Measurements from ENCODE around the gene COPS4.
"Not testable (repeated sequence)": the region's sequence is repeated elsewhere in the genome, so short reads cannot be mapped to it uniquely, and the experiment has no call there.

Gene COPS4

DNA sequence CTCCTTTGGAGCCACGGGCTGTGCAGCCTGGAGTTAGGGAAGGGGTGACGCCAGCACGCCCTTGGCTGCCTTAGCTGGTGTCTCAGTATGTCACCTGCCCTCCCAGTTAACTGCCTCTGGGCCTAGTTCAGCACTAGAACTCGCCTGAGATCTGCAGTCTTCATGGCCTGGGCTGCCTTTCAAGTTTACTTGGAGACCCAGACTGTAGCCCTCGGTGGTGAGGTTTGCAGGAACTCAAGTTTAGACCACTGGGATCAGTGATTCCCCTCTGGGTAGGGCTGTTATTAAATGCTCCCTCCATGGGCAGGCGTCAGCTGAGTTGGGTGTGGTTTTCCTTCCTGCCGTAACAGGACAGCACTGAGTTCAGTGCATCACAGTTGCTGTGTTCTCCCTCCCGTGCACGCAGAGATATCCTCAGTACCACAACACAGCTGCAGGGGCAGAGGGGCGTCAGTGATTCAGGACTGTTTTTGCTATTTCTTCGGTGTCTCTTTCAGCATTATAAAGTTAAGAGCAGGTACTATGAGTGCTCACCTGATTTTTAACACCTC, 49.0 kb downstream of the COPS4 start:
- DNase-seq (ENCODE audit: low read depth), result no peak

DNA sequence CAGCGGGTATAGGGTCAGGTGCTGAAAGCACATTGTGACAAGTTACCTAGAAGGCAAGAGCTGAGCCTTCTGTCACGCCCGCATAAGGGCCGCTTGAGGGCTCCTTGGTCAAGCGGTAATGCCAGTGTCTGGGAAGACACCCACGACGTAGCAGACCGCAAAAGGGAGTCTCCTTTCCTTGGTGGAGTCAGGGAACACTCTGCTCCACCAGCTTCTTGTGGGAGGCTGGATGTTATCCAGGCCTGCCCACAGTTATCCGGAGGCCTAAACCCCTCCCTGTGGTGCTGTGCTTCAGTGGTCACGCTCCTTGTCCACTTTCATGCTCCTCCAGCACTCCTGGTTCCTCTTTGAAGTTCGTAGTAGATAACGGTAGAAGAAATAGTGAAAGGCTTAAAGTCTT, 50.0 kb downstream of the COPS4 start:
- not testable (repeated sequence) for DNase-seq (ENCODE audit: low read depth)

DNA sequence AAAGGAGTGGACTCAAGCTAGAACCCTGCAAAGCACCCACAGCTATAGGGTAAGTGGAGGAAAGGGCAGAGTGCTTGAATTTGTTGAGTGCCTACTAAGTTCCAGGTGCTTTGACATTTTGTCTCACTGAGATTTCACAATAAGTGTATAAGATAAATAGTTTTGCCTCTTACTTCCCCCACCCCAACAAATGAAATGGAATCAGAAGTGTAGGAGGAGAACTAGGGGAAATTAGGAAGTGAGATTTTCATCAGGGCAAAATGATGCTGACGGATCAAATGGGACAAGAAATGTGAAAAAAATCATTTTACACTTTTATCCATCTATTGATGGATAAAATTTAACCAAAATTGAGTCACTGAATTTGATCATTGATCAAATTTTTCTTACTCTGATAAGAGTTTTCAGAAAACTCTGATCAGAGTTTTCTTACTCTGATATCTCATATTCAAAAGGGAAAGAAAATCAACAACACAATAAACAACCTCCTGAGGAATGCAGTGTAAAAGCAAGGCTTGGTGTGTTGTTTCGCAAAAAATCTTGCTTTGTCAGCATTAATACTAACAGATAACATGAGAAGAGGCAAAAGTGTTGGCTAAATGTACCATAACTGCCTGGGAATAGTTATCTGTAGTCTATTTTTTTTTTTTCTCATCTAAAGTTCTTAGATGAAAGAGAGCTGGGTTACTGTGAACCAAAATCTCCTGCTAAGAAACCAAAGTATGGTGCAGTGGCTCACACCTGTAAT, 54.6 kb downstream of the COPS4 start:
- no peak for DNase-seq (ENCODE audit: low read depth)

DNA sequence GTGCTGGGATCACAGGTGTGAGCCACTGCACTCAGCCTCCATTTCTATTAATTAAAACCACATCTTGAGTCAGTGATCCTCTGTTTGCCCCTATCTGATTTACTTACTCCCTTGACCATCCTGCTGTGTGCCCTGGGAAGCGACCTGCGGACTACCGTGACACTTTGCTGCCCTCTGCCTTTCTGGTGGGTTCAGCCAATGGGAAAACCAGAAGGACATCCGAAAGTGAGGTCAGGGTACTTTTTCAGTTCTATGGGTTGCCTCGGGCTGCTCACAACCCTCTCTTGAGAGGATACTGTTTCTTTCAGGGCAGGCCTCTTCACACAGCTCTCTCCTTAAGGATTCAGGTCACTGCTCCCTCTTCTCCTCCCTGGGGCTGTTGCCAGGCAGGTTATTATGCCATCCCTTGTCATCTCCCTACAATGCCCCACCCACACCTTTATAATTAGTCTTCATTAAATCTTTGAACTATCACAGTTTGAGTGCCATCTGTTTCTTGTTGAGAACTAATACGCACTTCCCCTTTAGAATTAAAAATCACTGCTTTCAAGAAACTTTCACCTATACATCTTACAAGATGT, 58.2 kb downstream of the COPS4 start:
- DNase-seq (ENCODE audit: low read depth), result no peak

DNA sequence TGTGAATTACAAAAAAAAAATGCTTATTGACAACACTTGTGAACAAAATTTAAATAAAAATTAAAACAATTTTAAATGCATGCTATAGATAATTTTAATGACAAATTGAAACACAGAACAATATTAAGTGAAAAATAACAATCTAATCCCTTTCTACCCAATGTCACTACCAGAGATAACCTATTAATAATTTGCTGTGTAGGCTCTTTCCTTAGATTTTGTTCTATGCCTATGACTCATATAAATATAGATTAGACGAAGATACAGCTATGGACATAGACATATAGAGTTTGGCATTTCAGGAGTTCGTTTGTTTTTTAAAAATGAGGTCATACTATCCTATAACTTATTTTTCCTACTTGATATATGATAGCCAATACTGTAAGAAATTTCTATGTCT, 61.4 kb downstream of the COPS4 start:
- DNase-seq (ENCODE audit: low read depth), result no peak

DNA sequence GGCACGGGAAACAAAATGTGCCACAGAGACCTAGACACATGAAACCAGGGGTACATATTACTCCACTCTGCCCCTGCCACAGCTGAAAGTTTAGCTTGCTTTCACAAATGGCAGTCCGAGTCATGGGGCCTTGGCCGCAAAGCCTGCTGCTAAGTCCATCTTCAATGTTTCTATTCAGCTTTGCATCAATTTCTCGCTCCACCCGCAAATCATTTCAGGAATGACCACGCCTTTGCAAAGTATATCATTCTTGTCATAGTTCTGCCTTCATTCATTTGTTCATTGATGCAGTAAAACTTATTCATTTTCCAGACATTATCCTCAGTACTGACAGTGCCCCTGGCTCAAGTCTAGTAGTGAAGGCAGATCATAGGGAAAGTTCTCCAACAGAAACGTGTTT, 70.0 kb downstream of the COPS4 start:
- DNase-seq (ENCODE audit: low read depth), result no peak

DNA sequence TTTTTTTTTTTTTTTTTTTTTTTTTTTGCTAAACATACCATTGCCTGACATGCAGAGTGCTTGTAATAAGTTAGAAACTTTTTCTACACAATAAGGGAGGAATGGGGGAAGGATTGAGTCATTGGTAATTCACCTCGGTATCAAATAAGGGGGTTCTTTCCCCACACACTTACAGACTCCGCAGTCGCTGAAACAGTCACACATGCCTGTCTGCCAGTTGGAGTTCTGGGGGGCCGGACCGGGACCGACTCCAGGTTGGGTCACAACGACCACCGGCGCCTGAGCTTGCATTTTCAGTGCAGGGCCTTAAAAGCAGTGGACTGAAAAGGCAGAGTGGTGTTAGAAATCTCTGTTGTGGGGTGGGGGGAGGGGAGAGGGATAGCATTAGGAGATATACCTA, 72.6 kb downstream of the COPS4 start:
- DNase-seq (ENCODE audit: low read depth), result no peak

DNA sequence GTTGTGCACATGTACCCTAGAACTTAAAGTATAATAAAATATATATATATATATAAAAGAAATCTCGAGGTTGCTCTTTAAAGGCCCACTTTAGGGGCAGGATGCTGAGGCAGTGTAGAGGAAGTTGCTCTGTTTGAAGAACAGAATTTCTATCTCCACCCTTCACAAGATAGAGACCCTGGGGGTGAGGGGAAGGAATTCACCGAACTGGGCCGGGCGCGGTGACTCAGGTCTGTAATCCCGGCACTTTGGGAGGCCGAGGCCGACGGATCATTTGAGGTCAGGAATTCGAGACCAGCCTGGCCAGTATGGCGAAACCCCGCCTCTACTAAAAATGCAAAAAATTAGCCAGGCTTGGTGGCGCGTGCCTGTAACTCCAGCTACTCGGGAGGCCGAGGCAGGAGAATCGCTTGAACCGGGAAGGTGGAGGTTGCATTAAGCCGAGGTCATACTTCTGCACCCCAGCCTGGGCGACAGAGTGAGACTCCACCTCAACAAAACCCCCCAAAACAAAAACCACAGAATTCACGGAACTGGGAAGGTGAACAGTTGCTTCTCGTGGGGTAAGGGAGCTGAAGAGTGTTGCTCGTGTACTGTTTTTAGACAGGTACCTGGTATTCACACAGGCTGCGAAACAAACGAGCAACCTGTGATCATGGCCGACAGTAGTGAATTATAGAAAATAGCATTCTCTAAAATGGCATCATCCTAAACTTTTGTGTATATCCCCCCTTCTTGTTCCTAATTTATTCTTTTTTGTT, 73.3 kb downstream of the COPS4 start:
- no peak for DNase-seq (ENCODE audit: low read depth)

DNA sequence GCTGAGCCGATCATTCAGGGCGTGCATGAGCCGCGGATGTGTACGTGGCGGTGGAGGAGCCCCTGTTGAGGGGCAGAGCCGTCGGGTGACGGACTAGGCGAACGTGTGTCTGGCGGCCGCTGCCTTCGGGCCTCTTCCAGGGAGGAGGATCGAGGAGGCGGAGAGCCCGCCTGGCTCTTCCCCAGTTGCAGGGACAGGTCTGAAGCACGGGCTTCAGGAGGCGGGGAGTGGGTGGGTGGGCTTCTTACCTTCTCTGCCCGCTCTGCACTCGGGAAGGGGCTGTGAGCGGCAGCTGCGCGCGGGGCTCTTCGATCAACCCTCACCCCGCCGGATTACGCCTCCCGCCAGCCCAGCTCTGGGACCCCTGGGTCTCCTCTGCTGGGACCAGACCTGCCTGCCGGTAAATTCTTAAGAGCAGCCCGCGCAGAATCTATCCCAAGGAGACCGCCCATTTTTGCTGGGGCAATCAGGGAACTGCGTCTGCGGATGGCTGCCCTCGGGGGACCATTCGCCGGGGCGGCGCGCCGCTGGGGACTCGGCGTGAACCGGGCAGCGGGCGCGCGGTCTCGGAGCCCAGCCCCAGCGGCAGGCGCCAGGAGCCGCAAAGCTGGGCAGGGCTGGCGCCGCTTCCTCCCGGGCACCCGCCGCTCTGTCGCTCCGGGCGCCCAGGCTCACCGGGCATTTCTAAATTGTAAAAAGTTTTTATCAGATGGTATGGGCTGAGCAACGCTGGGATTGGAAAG, 74.7 kb downstream of the COPS4 start:
- DNase-seq (ENCODE audit: low read depth), result no peak

DNA sequence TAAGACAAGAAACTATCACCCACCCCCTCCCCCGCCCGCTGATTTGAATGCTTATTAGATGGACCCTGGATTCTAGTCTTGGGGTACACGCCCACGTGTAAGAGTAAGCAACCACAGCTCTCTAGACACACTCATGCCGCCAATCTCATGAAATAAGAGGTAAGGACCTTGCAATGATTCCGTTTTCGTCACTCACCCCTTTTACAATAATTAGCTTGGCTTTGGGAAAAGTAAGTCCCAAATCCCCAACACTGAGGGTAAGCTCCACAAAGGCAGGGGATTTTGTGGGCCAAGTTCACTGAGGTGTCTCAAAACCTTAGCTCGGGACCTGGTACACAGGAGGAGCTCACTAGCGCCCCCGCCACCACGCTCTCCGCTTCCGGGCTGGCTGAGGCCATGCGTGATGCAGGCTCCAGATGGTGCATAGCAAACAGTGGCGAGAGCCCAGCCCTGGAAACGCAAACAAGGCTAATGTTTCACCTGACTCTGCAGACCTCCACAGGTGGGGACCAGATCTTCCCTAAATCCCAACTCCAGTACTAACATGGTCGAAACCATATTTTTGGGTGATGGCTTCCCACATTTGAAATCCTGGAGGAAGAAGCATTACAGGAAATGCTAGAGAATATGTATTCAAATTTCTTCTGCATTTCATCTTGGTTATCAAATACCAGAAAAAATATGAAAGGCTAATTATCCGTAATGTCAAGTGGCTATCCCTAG, 75.4 kb downstream of the COPS4 start:
- DNase-seq (ENCODE audit: low read depth), result peak; percentile 82

DNA sequence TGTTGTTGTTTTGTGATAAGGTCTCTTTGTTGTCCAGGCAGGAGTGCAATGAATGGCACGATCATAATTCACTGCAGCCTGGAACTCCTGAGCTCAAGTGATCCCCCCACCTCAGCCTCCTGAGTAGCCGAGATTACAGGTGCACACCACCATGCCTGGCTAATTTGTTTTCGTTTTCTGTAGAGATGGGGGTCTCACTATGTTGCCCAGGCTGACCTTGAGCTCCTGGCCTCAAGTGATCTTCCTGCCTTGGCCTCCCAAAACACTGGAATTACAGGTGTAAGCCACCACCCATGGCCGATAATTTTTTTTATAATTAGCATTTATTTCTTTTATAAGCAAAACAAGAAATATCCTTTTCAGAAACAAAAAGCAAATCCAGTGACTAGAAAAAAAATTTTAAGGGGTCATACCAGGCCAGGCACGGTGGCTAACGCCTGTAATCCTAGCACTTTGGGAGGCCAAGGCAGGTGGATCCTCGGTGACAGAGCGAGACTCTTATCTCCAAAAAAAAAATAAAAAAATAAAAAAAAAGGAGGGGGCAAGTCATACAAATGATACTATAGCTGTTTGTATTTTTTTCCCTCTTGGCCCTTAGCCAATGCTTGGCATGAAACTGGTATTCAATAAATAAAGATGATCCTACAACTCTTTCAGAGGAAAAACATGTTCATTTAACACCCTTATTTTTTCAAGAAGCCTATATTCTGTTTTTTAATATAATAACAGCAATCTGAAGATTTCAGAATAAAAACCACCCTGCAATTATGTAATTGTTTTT, 76.2 kb downstream of the COPS4 start:
- DNase-seq (ENCODE audit: low read depth), result no peak

DNA sequence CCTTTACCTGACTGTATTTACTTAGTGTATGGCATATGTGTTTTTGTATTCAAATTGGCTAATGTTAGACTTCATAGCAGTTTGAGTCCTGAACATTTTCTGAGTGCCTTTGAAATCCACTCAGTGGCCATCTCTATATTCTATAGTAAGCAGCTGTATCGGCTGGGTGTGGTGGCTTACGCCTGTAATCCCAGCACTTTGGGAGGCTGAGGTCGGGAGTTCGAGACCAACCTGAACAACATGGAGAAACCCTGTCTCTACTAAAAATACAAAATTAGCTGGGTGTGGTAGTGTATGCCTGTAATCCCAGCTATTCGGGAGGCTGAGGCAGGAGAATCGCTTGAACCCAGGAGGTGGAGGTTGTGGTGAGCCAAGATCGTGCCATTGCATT, 76.8 kb downstream of the COPS4 start:
- not testable (repeated sequence) for DNase-seq (ENCODE audit: low read depth)

DNA sequence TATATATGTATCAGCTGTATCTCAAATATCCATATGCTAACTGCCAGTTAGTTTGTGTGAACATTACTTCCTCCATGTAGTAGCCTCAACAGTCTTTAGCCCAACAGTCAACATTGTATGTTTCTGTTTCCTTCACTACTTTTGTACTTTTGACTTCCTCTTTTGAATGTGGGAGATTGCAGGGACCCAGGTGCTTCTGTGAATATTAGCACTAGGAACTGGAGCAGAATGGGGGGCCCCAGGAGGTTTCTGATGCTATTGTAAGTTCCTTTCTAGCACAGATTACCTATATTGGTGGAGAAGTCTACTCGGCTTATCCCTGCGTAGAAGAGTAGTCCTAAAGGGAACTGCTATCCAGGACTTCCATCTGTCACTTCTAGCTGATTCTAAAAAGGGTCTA, 77.2 kb downstream of the COPS4 start:
- DNase-seq (ENCODE audit: low read depth), result no peak

DNA sequence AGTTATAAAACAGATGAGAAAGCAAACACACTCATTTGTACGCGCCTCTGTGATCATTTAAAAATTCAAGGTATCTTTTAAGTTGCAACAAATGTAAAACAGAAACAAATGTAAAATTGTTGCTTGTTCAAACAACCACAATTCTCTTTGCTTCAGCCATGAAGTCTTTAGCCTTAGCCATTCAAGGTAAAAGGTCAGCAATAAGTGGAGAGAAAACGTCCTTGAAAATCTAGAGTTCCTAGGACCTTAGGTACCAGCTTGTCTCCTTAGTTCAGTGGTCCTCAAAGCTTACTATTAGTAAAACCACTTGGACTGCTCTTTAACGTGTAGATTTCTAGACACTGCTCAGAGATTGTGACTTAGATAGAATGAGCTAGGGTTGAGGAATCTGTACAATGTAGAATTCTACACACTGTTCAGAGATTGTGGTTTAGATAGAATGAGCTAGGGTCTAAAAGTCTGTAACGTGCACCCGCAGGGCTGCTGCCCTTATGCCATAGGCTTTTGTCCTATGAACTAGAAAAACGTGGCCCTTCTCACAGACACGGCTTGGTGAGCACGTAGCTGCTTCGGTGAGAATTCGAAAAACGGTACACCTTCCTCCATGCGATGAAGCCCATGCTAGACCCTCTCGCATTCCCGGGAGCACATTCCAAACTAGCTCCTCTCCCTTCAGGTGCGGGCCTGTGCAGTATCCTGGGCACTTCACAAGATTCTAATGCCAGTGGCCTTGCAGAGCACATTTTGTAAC, 77.9 kb downstream of the COPS4 start:
- no peak for DNase-seq (ENCODE audit: low read depth)

DNA sequence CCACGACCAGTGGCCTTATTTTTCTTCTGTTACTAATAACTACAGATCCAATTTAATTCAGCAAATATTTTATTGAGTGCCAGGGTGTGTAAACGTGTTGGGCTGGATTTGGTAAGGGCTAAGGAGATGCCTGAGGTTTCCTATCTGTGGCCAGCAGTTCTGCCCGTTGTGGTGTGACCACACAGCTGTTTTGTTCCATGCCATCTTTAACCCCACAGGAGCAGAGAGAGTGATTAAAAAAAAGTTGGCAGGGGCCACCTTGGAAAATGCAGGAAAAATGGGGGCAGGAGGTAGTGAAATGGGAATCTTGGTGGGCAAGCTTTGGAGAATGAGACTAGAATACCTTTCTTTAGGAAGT, 78.4 kb downstream of the COPS4 start:
- no peak for DNase-seq (ENCODE audit: low read depth)

DNA sequence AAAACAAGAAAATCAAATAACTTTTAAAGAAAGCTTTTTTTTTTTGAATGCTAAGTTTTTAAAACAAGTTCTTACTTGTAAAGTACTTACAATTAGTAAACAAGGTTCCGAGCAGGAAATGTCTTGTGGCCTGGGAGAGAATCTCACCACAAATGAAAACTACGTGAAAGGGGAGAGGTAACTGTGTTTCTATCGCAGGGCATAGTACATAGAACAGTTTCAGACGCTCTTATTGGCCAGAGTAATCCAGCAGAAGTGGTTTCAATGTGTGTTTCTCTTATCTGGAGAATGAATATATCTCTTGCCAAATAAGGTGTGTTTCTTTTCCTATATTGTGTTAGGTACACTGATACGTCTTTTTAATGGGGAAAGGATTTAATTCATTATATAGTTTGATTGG, 79.6 kb downstream of the COPS4 start, which contains the start of gene PLAC8:
Gene PLAC8 (minus strand): TSS at position 154 of the 400 bp plus-strand sequence. CDS start 6,808 bp downstream, outside the sequence.
- no peak for DNase-seq (ENCODE audit: low read depth)

DNA sequence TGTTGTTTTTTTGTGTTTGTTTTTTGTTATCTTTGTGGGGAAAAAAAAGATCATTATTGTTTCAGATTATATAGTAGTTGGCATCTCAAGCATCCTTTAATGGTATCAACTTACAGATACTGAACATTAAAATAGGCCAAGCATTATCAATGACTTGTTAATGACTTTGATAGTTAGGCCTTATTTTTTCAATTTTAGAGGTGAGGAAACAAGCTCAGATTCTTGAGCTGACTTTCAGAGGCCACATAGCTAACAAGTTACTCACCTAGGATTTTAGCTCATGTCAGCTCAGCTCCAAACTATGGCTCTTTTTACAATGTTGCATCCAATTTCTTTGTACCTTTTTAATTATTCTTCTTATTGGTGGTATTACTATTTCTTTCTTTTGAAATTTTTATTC, 80.0 kb downstream of the COPS4 start:
- DNase-seq (ENCODE audit: low read depth), result no peak

DNA sequence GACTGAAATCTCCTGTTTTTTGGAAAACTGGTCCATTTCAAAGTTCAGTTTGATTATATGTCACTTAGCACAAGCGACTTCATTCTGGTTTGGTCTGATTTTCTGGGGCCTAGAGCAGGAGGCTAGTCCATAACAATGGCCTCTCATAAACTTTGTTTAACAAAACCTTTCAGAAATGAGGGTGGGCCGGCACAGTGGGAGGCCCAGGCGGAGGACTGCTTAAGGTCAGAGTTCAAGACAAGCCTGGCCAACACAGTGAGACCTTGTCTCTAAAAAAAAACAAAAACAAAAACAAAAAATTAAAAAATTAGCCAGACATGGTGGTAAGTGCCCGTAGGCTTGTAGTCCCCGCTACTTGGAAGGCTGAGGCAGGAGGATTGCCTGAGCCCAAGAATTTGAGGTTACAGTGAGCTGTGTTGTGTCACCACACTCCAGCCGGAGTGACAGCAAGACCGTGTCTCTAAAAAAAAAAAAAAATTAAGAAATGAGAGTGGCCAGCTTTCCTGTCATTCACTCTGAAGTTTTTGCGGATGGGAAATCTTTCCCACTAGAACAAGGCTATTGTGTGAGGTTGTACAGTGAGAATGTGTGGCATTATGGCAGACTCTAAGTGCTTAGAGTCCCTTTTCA, 80.8 kb downstream of the COPS4 start:
- no peak for DNase-seq (ENCODE audit: low read depth)

DNA sequence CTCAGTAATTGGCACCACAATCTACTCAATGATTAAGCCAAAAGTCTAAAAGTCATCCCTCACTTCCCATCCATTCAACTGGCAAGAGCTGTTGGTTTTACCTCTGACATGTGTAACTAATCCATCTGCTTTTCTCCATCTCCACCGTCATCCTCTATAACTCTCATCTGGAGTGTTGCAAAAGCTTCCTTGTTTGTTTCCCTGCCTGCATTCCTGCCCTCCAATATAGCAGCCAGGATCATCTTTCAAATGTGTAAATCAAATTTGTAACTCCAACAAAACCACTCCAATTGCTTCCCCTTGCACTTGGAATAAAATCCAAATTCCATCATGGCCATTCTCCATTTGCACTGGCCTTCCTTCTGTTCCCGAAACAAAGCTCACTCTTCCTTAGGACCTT, 83.9 kb downstream of the COPS4 start:
- no peak for DNase-seq (ENCODE audit: low read depth)

DNA sequence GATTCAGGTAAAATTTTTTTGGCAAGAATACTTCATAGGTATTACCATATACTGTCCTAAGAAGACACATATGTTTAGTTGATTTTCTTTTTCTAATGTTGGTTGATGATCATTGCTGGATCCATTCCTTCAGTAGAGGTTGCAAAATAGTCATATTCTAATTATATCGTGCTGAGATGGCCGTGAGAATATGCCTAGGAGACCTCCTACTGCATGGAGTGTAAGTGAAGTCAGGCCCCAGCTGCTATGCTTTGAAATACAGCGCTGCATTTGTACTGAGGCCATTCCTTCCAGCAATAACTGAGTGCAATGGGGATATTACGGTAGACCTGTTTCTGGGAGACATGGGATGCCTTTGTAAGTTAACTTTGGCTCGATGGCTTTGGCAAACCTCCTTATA, 86.3 kb downstream of the COPS4 start:
- no peak for DNase-seq (ENCODE audit: low read depth)
